Left lung (tissue), 10 donors: Measurements from ENCODE around the gene CELF5. TPM values are rescaled to one million over a fixed set of nuclear protein-coding genes. Genes with fewer than 3 reads are reported as not detected.
A peak's percentile ranks its signal among the peaks of the same experiment; 100 is the strongest.

Experiments used
- ATAC-seq: fragments of 200-7000 bp; cut with Tn5 transposase; one replicate; pipeline ENCODE4 v1.9.1; 2020; ENCODE audit warnings: moderate library complexity
- DNase-seq, 4 donors: peaks; one replicate each; pipeline ENCODE4 v3.0.0-alpha.2; 2013 to 2020
- H3K27ac ChIP-seq, 2 donors: fragments of 200-600 bp; sonication (generic) in 1 of 2; one replicate each; pipeline versions ENCODE4 v1.5.0 to v1.8.0; 2020 to 2021
- H3K27me3 ChIP-seq, 2 donors: fragments of 200-600 bp; sonication (generic) in 1 of 2; one replicate each; pipeline versions ENCODE4 v1.5.0 to v1.8.0; 2020 to 2021
- H3K36me3 ChIP-seq, 2 donors: fragments of 200-600 bp; sonication (generic) in 1 of 2; one replicate each; pipeline versions ENCODE4 v1.5.0 to v1.8.0; 2020 to 2021
- H3K4me1 ChIP-seq, 2 donors: fragments of 200-600 bp; one replicate each; pipeline ENCODE4 v1.8.0; 2021
- H3K4me3 ChIP-seq, 2 donors: fragments of 200-600 bp; sonication (generic) in 1 of 2; one replicate each; pipeline versions ENCODE4 v1.5.0 to v1.8.0; 2020 to 2021; ENCODE audit warnings: mild to moderate bottlenecking in 1 of 2
- H3K9me3 ChIP-seq, 2 donors: fragments of 200-600 bp; sonication (generic) in 1 of 2; one replicate each; pipeline versions ENCODE4 v1.5.0 to v1.8.0; 2020 to 2021
- CTCF ChIP-seq, 2 donors: fragments of 200-600 bp; sonication (generic) in 1 of 2; IDR thresholded peaks; one replicate each; pipeline versions ENCODE4 v1.5.0 to v1.8.0; 2021; ENCODE audit warnings: antibody characterized with exemption in 2 of 2
- intact Hi-C, 2 donors: fragments of 100-400 bp; cut with DNase I; formaldehyde crosslinking; loops; one replicate each; pipeline versions ENCODE4 v1.11.2 to v1.14.2; 2022
- polyA plus RNA-seq, 6 donors: library from polyadenylated mRNA; unstranded; fragments of 120-200 nt; gene quantifications; one replicate each; pipeline ENCODE4 v1.2.1, GENCODE V29; 2013; ENCODE audit not compliant: insufficient read length in 6 of 6
- total RNA-seq, 2 donors: library from RNA; stranded (reverse); fragmentation: NEBNext Ultra II Directional; extraction: Animal tissue kit (Norgen Biotek cat#: 25700); gene quantifications; one replicate each; pipeline ENCODE4 v1.2.1, GENCODE V29; 2021
- donor health status: DM: no; HTN: yes; CAD: no.
- donor health status: DM: no; HTN: no; CAD: no.

CELF5 gene
- total and polyA plus RNA-seq, 8 donors = 0.38 to 3.9 (median 2.2) TPM; not detected in 1

DNA sequence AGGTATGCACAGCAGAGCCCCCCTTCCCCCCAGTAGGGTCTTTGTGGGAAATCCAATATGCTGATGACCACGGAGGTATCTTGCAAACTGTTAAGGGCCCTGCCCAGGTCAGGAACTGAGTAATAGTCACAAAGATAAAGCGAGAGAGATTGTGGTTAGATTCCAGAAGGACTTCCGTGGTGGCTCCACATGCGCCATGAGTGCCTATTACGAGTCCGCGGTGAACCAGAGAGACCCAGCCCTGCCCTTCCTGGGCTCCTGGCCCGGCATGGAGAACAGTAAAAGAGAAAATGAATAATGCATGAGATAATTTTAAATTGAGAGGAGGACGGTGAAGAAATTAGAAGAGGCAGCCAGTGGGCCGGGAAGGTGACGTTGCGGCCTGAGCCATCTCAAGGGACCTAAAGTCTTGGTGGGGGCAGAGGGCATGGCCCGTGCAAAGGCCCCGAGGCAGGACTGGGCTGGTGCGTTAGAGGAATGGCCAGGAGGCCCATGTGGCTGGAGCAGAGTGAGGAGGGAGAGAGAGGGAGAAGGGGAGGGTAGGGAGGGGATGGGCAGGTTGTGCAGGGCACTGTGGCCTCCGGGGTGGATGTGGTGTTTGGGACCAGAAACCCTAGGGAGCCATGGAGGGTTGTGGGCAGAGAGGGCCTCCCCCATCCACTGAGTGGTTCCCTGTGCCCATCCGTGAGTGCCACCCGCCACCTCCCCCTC, 95.3 kb downstream of the CELF5 start:
- DNase-seq (peak in 1 of 4 donors; percentile 35), ATAC-seq (no peak)
- H3K36me3 ChIP-seq = no peaks in the 10 kb centered on the region
- no peaks in the 10 kb centered on the region for H3K4me1 ChIP-seq
- peaks cover 0 to 58% of the 10 kb centered on the region in 2 donors for H3K27me3 ChIP-seq
- TF ChIP-seq CTCF (IDR thresholded peaks at IDR 0.05) = no peak
- H3K9me3 ChIP-seq = no peaks in the 10 kb centered on the region
- intact Hi-C loops = loop anchor here in 1 of 2 donors (10.0 kb wide), 1 partner anchor 155 kb away; no protein-coding TSS in a partner anchor
- no peak overlapping the region for H3K4me3 ChIP-seq
- H3K27ac ChIP-seq = no peak overlapping the region

DNA sequence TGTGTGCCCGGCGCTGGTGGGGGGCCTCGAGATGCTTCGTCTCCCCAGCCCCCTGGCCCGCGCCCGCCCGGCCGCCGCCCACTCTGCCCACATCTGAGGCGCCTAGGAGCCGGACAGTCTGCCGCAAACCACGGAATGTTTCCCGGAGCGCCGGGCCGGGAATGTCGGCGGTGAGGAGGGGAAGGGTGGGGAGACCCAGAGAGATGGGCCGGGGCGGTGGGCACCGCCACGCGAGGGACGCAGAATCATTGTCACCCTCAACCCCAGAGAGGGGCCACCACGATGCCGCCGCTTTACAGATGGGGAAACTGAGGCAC, 95.9 kb downstream of the CELF5 start:
- no peak overlapping the region for H3K27ac ChIP-seq
- no peaks in the 10 kb centered on the region for H3K9me3 ChIP-seq
- no peaks in the 10 kb centered on the region for H3K4me1 ChIP-seq
- intact Hi-C loops = no loop called here
- no peak for ATAC-seq
- peaks cover 0 to 52% of the 10 kb centered on the region in 2 donors for H3K27me3 ChIP-seq
- H3K4me3 ChIP-seq = no peak overlapping the region
- peak in 1 of 4 donors; percentile 68 for DNase-seq
- TF ChIP-seq CTCF (IDR thresholded peaks at IDR 0.05) = no peak
- no peaks in the 10 kb centered on the region for H3K36me3 ChIP-seq

DNA sequence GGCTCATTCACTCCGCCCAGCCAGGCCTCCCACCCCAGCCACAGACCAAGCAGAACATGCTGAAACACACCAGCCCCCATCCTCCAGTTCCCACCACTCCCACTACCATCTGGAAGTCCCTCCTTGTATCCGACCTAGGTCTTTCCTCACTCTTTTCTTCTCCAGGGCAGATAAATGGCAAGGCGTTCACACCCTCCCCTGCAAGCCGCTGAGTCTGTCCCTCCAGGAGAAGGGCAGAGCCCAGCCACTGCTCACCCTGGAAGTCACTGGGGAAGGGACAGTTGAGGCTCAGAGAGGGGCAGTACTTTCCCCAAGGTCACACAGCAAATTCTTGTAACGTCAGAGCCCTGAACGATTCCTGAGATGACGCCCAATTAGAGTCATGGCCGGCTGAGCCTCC, 96.4 kb downstream of the CELF5 start:
- Histone ChIP-seq H3K4me1 (no peaks in the 10 kb centered on the region), H3K36me3 (no peaks in the 10 kb centered on the region), H3K9me3 (no peaks in the 10 kb centered on the region), H3K4me3 (no peak overlapping the region), H3K27ac (no peak overlapping the region), H3K27me3 (peaks cover 0 to 50% of the 10 kb centered on the region in 2 donors)
- DNase-seq (no peak), ATAC-seq (no peak)
- intact Hi-C loops = no loop called here
- no peak for TF ChIP-seq CTCF (IDR thresholded peaks at IDR 0.05)

- no peaks in the 10 kb centered on the region for H3K36me3 ChIP-seq
- no peaks in the 10 kb centered on the region for H3K9me3 ChIP-seq
- H3K4me3 ChIP-seq = no peak overlapping the region
- peaks cover 0 to 50% of the 10 kb centered on the region in 2 donors for H3K27me3 ChIP-seq
- ATAC-seq = no peak
- H3K4me1 ChIP-seq = no peaks in the 10 kb centered on the region
- no peak for DNase-seq
- H3K27ac ChIP-seq = no peak overlapping the region
- intact Hi-C loops = no loop called here
- TF ChIP-seq CTCF (IDR thresholded peaks at IDR 0.05) = no peak
Measured at GRCh38 chr19:3321696-3322095, 97.2 kb downstream of the CELF5 start.

GRCh38 chr19:3322199-3322978, 97.9 kb downstream of the CELF5 start:
- Histone ChIP-seq H3K9me3 (no peaks in the 10 kb centered on the region), H3K4me1 (peaks cover 0 to 6% of the 10 kb centered on the region in 2 donors), H3K4me3 (no peak overlapping the region), H3K36me3 (no peaks in the 10 kb centered on the region), H3K27ac (no peak overlapping the region), H3K27me3 (peaks cover 0 to 43% of the 10 kb centered on the region in 2 donors)
- no peak for ATAC-seq
- intact Hi-C loops = no loop called here
- DNase-seq = no peak
- TF ChIP-seq CTCF (IDR thresholded peaks at IDR 0.05) = no peak
